K562 (cell line): ENCODE results near the gene CCDC87. TPM values are rescaled to one million over a fixed set of nuclear protein-coding genes. Genes with fewer than 3 reads are reported as not detected.

Experiments used
- ARID2 ChIP-seq: fragments of 450-650 bp; IDR thresholded peaks from 2 replicates; pipeline ENCODE4 v1.6.1; 2017; ENCODE audit warnings: antibody characterized with exemption, mild to moderate bottlenecking
- BCL6 ChIP-seq: fragments of 250-450 bp; sonication (Bioruptor Pico); IDR thresholded peaks from 2 replicates; pipeline ENCODE4 v1.4.0; 2020
- BHLHE40 ChIP-seq: IDR thresholded peaks from 2 replicates; pipeline ENCODE4 v1.6.1; 2011; ENCODE audit warnings: low read length, improper control_type of control experiment
- CBFA2T2 ChIP-seq: fragments of 450-650 bp; conservative IDR thresholded peaks from 2 replicates; pipeline ENCODE4 v1.6.1; 2017; ENCODE audit warnings: mild to moderate bottlenecking
- CTBP1 ChIP-seq: fragments of 450-650 bp; IDR thresholded peaks from 2 replicates; pipeline ENCODE4 v1.6.1; 2016; ENCODE audit warnings: borderline replicate concordance
- EGR1 ChIP-seq: fragments of 450-650 bp; conservative IDR thresholded peaks from 2 replicates; pipeline ENCODE4 v1.6.1; 2017; ENCODE audit warnings: mild to moderate bottlenecking
- KDM1A ChIP-seq, 2 experiments: fragments of 450-650 bp; IDR thresholded peaks; 2 replicates each; pipeline ENCODE4 v1.6.1; 2016; ENCODE audit warnings: mild to moderate bottlenecking in 2 of 2
- MYC ChIP-seq, 2 experiments: fragments of 250-450 bp in 1 of 2; sonication (Bioruptor Pico) in 1 of 2; IDR thresholded peaks; 2 replicates each; pipeline versions ENCODE4 v1.5.1 to v1.6.1; 2012 to 2021; ENCODE audit warnings: low read depth in 2 of 2, borderline replicate concordance in 1 of 2, improper control_type of control experiment in 1 of 2, low read length in 1 of 2, mild to moderate bottlenecking in 1 of 2, moderate library complexity in 1 of 2
- NCOA6 ChIP-seq: fragments of 450-650 bp; IDR thresholded peaks from 2 replicates; pipeline ENCODE4 v1.6.1; 2017; ENCODE audit warnings: mild to moderate bottlenecking
- NFXL1 ChIP-seq: fragments of 450-650 bp; formaldehyde crosslinking; IDR thresholded peaks from 2 replicates; pipeline ENCODE4 v1.4.0; 2021; ENCODE audit warnings: mild to moderate bottlenecking
- NR4A1 ChIP-seq, 2 experiments: fragments of 250-450 bp in 1 of 2; fragments of 450-650 bp in 1 of 2; sonication (Bioruptor Pico) in 1 of 2; IDR thresholded peaks; 2 replicates each; pipeline versions ENCODE4 v1.4.0 to v1.6.1; 2016 to 2020; ENCODE audit warnings: mild to moderate bottlenecking in 2 of 2, missing compliant biosample characterization in 1 of 2, missing genetic modification characterization in 1 of 2, moderate library complexity in 1 of 2
- PHB2 ChIP-seq: fragments of 450-650 bp; IDR thresholded peaks from 2 replicates; pipeline ENCODE4 v1.6.1; 2017; ENCODE audit warnings: low read depth
- POLR2AphosphoS2 ChIP-seq: IDR thresholded peaks from 2 replicates; pipeline ENCODE4 v1.6.1; 2012; ENCODE audit warnings: low read length, improper control_type of control experiment
- POLR2H ChIP-seq: IDR thresholded peaks from 2 replicates; pipeline ENCODE4 v1.6.1; 2016; ENCODE audit warnings: missing genetic modification characterization, low read depth, mild to moderate bottlenecking, control low read depth, missing compliant biosample characterization, moderate library complexity
- RBM25 ChIP-seq: fragments of 200-400 bp; formaldehyde crosslinking; IDR thresholded peaks from 2 replicates; pipeline ENCODE4 v1.6.1; 2018; ENCODE audit warnings: low read length, low read depth, moderate library complexity; ENCODE audit not compliant: severe bottlenecking
- SMARCB1 ChIP-seq: IDR thresholded peaks from 2 replicates; pipeline ENCODE4 v1.6.1; 2011; ENCODE audit warnings: improper control_type of control experiment, low read depth; ENCODE audit not compliant: insufficient read length
- SP2 ChIP-seq: IDR thresholded peaks from 2 replicates; pipeline ENCODE4 v1.6.1; 2011; ENCODE audit warnings: mild to moderate bottlenecking, low read depth, low read length, moderate library complexity; ENCODE audit not compliant: poor library complexity, severe bottlenecking; ENCODE audit errors: extremely low read depth
- TCF3 ChIP-seq: sonication (generic); formaldehyde crosslinking; IDR thresholded peaks from 2 replicates; pipeline ENCODE4 v1.4.0; 2020; ENCODE audit warnings: mild to moderate bottlenecking, missing genetic modification reagents
- ZC3H11A ChIP-seq: IDR thresholded peaks from 2 replicates; pipeline ENCODE4 v1.6.1; 2012; ENCODE audit warnings: low read depth, low read length, improper control_type of control experiment
- ZNF551 ChIP-seq: fragments of 250-450 bp; sonication (Bioruptor Pico); IDR thresholded peaks from 2 replicates; pipeline ENCODE4 v1.5.0; 2021; ENCODE audit warnings: mild to moderate bottlenecking, moderate library complexity
- ZNF75A ChIP-seq: fragments of 450-650 bp; formaldehyde crosslinking; IDR thresholded peaks from 2 replicates; pipeline ENCODE4 v1.4.0; 2020; ENCODE audit warnings: mild to moderate bottlenecking
- ZZZ3 ChIP-seq: fragments of 450-650 bp; IDR thresholded peaks from 2 replicates; pipeline ENCODE4 v1.6.1; 2016; ENCODE audit warnings: antibody characterized with exemption, mild to moderate bottlenecking, moderate library complexity
- polyA plus RNA-seq, 8 experiments: library from polyadenylated mRNA; depleted of rRNA in 4 of 8; stranded (reverse) in 5 of 8; unstranded in 3 of 8; fragments of >200 nt; fragmentation: Nextera tagmentation in 2 of 8; fragmentation: Illumina TruSeq in 1 of 8; extraction: Ambion mirVana in 2 of 8; extraction: Trizol in 1 of 8; gene quantifications; 2 replicates each; pipeline versions ENCODE4 v1.2.1 to v1.2.3, GENCODE V29; 2011 to 2014; ENCODE audit warnings: inconsistent platforms in 1 of 8, missing spikeins in 1 of 8
- total RNA-seq, 7 experiments: library from RNA; depleted of rRNA in 6 of 7; stranded (reverse); fragments of >200 nt in 6 of 7; fragmentation: Illumina TruSeq in 2 of 7; extraction: Trizol in 2 of 7; gene quantifications; 2 replicates each; pipeline versions ENCODE4 v1.2.1 to v1.2.3, GENCODE V29; 2011 to 2021; ENCODE audit warnings: low replicate concordance in 1 of 7
- TF ChIP-seq, protein P1 (sequence below): fragments of 450-650 bp; IDR thresholded peaks from 2 replicates; pipeline ENCODE4 v1.7.1; 2018; ENCODE audit warnings: mild to moderate bottlenecking, low read depth; ENCODE audit not compliant: partially characterized antibody
- TF ChIP-seq, protein P2 (sequence below): sonication (generic); formaldehyde crosslinking; IDR thresholded peaks from 2 replicates; pipeline ENCODE4 v1.5.0; 2020; ENCODE audit warnings: missing genetic modification reagents
- TF ChIP-seq, protein P3 (sequence below): fragments of 250-450 bp; sonication (Bioruptor Pico); IDR thresholded peaks from 2 replicates; pipeline ENCODE4 v1.5.1; 2021; ENCODE audit warnings: mild to moderate bottlenecking

The CCDC87 gene
- total and polyA plus RNA-seq, 9 of the 15 experiments (the other 6 are each of a cell fraction or from before 2014, with no cell fraction given), result 0.03 to 0.44 (median 0.15) TPM; not detected in 1

DNA sequence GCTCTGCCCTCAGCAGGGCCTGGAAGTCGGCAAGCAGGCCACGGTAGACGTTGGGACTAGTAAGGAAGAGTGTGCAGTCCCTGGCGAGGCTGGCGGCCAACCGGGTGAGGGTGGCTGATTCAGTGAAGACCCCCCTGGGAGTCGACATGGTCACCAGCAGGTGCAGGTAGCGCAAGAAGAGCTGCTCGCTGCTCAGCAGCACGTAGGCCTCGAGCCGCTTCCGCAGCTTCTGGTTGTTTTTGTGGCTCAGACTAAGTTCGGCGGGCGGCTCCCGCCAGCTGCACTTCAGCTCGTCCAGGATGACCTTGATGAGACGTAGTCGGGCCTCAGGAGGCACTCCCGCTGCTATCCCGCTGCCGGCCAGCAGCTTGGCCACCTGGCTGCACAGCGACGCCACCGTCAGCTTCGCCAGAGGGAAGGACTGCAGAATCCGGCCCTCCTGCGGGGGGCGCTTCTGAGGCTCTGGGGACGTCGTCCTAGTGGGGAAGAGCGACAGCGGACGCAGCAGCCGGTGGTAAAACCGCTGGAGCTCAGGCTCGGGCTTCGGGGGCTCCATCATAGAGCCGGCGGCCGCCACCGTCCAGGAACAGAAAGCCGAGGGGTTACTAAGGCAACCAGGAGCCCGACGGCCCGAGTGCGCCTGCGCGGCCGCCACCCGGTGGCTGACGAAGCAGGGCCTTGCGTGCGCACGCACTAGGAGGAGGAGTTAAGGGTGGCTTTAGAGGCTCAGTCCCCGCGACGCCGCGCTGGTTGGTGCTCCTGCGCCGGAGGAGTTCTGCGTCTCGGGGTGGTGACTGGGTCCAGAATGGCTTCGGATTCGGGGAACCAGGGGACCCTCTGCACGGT, at the start of gene CCDC87, which contains the start of gene CCS (continued):
- TF ChIP-seq POLR2H (no peak), SMARCB1 (no peak), NFXL1 (CRISPR knock-in tag) (no peak), MYC (IDR thresholded peaks at IDR 0.05; ENCODE audit: low read depth, low read length) (no peak), MYC (CRISPR knock-in tag; IDR thresholded peaks at IDR 0.05; ENCODE audit: borderline replicate concordance, low read depth) (no peak), ARID2 (no peak), NCOA6 (peak; percentile 95), ZNF551 (no peak), NR4A1 (CRISPR knock-in tag; IDR thresholded peaks at IDR 0.05) (no peak), NR4A1 (tag; IDR thresholded peaks at IDR 0.05) (no peak), KDM1A (IDR thresholded peaks at IDR 0.05) (no peak), POLR2AphosphoS2 (no peak), EGR1 (no peak), PHB2 (no peak), RBM25 (no peak), BHLHE40 (no peak), ZC3H11A (no peak), TCF3 (CRISPR knock-in tag) (0 out of 2 replicates have a peak, but pooled peaks have one; percentile 30), BCL6 (no peak), CBFA2T2 (no peak), SP2 (no peak), CTBP1 (peak; percentile 90), ZNF75A (CRISPR knock-in tag) (no peak), ZZZ3 (no peak)
- TF ChIP-seq, protein P1, sequence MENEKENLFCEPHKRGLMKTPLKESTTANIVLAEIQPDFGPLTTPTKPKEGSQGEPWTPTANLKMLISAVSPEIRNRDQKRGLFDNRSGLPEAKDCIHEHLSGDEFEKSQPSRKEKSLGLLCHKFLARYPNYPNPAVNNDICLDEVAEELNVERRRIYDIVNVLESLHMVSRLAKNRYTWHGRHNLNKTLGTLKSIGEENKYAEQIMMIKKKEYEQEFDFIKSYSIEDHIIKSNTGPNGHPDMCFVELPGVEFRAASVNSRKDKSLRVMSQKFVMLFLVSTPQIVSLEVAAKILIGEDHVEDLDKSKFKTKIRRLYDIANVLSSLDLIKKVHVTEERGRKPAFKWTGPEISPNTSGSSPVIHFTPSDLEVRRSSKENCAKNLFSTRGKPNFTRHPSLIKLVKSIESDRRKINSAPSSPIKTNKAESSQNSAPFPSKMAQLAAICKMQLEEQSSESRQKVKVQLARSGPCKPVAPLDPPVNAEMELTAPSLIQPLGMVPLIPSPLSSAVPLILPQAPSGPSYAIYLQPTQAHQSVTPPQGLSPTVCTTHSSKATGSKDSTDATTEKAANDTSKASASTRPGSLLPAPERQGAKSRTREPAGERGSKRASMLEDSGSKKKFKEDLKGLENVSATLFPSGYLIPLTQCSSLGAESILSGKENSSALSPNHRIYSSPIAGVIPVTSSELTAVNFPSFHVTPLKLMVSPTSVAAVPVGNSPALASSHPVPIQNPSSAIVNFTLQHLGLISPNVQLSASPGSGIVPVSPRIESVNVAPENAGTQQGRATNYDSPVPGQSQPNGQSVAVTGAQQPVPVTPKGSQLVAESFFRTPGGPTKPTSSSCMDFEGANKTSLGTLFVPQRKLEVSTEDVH, result no peak
- TF ChIP-seq, protein P2, sequence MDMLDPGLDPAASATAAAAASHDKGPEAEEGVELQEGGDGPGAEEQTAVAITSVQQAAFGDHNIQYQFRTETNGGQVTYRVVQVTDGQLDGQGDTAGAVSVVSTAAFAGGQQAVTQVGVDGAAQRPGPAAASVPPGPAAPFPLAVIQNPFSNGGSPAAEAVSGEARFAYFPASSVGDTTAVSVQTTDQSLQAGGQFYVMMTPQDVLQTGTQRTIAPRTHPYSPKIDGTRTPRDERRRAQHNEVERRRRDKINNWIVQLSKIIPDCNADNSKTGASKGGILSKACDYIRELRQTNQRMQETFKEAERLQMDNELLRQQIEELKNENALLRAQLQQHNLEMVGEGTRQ (CRISPR knock-in tag), result no peak
- TF ChIP-seq, protein P3, sequence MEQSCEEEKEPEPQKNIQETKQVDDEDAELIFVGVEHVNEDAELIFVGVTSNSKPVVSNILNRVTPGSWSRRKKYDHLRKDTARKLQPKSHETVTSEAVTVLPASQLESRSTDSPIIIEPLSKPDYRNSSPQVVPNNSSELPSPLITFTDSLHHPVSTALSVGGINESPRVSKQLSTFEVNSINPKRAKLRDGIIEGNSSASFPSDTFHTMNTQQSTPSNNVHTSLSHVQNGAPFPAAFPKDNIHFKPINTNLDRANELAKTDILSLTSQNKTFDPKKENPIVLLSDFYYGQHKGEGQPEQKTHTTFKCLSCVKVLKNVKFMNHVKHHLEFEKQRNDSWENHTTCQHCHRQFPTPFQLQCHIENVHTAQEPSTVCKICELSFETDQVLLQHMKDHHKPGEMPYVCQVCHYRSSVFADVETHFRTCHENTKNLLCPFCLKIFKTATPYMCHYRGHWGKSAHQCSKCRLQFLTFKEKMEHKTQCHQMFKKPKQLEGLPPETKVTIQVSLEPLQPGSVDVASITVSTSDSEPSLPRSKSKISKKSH (CRISPR knock-in tag), result no peak
